HL-60/S4 treated with retinoic acid at 250 ng/mL for 4 days and 3 days (cell line): ENCODE results near the gene ARSB.
"Not testable (repeated sequence)": the region's sequence is repeated elsewhere in the genome, so short reads cannot be mapped to it uniquely, and the experiment has no call there.

Experiments used
- in situ Hi-C: fragments of 300-500 bp; cut with MboI; formaldehyde crosslinking; loops from 2 replicates; pipeline ENCODE4 v1.7.0; 2022; ENCODE audit warnings: low sequenced_read_pairs

Gene ARSB

DNA sequence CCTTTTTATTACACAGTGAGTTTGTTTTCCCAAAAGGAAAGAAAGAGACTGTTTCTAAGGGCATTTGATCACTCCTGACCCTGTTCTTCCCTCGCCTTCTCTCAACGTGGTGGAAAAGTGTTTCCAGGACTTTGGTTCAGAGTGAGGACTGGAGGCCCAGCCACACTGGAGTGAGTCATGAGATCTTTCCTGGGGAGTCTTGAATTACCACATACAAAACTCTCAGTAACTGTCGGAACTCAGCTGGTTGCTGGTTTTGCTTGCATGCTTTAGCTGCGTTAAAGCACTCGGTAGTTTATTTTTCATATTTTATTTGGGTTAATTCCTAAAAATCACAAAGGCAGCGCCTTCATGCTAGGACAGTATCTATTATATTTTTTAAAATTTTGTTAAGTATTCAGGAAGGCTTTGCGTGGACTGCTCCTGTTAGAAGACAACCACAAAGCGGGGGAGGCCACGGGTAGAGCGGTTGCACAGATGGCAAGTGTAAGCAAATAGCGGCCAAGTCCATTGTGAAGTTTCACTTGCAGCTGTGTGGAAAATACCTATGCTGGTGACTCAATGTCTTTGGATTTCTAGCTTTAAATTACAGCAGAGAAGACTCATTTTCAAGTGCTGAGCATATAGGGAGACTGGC is 77.7 kb downstream of the ARSB start:
- in situ Hi-C loops: no loop called here

GRCh38 chr5:78905084-78905938 is 79.8 kb downstream of the ARSB start:
- in situ Hi-C loops: no loop called here

DNA sequence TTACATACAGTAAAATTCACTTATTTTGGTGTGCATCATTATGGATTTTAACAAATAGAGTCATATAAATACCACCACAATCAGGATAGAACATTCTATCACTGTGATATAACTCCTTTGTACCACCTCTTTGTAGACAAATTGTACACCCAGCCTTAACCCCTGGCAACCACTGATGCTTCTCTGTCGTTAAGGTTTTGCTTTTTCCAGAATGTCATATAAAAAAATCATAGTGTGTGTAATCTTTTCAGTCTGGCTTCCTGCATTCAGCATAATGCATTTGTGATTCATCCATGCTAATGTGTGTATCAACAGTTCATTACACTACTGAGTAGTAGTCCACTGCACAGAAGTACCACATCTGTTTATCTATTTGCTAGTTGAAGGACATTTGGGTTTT is 81.2 kb downstream of the ARSB start:
- in situ Hi-C loops: no loop called here

- in situ Hi-C loops: no loop called here
Measured at GRCh38 chr5:78903353-78903752, 81.8 kb downstream of the ARSB start.

DNA sequence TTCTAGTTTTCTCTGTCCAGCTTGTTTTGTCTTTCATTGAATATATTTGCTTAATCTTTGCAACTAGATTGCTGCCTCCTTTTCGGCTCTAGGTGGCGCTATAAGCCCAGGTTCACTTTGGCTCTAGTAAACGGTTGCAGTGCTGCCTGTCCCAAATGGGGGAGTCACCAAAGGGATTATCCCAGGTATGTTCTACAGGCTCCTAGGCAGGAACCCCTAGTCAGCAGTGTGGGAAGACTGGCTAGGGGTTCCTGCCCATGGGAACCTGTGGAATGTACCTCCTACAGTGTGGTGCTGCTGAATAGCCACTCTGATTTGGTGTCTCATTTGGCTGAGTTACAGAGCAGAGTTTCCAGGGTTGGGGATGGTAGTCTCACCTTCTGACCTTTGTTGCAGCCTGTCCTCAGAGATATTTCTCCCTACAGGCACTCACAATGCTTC is 85.2 kb downstream of the ARSB start:
- in situ Hi-C loops: no loop called here

- in situ Hi-C loops: no loop called here
Measured at GRCh38 chr5:78896132-78896531, 89.0 kb downstream of the ARSB start.

GRCh38 chr5:78895616-78896015 is 89.5 kb downstream of the ARSB start:
- in situ Hi-C loops: no loop called here

DNA sequence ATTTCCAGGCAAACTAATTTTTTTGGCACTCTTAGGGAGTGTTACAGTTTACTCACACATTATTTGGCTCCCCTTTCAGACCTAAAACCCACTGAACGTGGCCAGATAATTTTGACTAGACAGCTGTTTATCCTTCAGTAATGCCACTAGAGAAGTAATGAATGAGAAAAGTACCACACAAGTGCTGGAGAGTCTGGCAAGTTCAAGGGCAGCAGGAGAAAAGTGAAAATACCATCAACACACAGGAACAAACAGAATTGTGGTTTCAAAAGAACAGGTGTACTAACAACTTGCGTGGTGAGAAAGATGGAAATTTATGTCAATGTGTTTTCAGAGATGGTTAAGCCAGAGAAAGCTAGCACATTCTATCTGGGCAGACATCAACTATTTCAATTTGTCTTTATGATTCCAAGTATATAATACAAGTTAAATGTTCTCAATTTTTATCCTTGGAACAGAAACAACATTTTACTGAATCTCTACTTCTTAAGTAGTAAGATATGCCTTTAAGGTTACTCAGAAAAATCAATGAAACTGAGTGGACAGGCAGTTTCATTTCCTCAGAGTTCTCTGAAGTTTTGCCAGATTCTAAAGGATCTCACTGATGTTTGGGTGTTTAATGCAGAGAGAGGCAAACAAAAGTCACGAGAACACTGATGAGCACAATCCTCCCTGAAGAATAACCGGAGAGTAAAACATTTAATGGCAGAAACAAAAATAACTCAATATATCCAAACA is 91.0 kb downstream of the ARSB start:
- in situ Hi-C loops: no loop called here

DNA sequence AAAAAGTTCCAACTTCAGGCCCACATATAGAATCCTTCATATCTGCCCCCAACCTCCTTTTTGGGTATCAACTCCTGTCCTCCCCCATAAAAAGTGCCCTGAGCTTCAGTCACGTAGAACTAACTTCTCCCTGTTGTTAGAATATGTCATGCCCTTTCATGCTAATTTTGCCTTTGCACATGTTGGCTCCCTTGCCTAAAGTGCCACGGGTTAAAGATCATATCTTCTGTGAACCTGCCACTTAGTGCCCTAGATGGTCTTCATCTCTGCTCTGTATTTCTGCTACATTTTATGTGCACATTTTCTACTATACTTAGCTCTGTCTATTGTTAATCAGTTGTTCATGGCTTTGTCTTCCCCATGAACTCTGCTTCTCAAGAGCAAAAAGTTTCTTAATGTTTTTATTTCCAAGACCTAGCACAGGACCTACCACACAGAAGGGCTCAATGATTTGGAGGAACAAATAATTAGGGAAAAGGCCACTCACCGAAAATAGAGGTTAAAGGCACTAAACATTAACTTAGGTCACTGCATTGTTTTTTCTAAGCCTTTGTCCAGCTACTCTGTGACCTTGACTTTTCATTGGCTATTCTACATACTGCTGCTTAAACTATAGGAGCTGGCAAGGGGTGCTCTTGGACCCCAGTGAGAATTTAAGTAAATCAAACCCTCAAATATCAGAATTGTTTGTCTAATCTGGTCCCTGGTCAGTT is 94.3 kb downstream of the ARSB start:
- in situ Hi-C loops: no loop called here

GRCh38 chr5:78889369-78890140 is 95.6 kb downstream of the ARSB start:
- in situ Hi-C loops: no loop called here

- in situ Hi-C loops: no loop called here
Measured at GRCh38 chr5:78888580-78889368, 96.3 kb downstream of the ARSB start.

DNA sequence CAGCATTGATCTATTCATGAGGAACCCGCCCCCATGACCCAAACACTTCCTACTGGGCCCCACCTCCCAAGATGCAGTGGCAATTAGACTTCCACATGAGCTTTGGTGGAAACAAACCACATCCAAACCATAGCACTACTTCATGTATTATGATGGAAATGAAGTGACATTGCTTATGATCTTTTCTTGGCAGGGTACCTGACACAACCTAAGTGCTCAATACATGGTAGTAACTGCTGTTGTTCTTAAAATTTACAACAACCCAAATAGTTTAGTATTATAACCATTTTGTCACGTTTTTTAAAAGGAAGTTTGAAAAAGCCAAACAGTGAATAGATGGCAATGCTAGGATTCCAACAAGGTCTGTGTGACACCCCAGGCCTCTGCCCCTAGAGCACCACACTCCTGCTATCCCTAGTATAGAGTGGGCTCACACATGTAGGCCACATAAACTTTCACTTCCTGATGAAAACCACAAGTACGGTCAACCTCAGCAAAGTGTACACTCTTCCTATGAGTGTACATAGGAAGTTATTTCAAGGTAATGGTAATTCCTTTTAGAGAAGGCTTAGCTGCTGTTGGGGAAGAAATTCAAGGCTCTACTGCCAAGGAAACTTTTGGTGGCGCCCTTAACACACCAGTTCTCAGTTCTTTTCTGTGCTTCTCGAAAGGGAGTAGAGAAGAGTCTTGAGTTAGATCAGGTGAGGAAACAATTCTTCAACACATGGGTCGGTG is 97.6 kb downstream of the ARSB start:
- in situ Hi-C loops: no loop called here

DNA sequence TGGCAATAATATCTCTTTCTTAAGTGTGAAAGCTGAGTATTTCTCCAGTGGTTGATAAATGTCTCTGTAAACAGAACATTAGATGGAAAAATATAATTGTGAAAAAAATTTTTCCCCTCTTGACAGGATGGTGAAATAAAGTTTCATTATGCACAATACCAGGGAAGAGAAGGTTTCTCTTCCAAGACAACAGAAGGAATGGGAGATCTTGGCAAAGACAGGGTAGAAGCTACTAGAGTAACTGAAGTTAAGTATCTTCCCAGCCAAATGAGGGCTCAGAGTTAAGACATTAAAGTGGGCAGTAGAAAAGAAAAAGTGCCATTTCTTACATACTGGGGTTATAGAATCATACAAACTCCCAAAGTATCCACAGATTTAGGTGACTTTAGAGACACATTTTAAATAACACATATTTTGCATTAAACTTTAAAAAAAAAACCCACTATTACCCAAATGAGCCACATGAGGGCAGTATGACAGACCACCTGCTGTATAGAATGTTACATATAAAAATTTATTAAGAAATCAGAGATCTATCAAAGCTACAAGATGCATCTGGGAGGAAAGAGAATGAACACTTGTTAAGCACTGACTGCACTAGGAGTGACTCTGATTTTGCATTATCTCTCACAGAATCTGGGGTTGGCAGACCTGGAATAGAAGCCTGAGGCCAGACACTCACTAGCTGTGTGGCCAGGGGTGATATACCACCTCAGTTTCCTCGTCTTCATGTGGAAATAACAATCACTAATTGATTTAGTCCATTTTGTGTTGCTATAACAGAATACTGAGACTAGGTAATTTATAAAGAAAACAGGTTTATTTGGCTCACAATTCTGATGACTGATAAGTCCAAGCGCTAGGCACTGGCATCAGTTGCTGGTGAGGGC is 98.5 kb downstream of the ARSB start:
- in situ Hi-C loops: no loop called here

DNA sequence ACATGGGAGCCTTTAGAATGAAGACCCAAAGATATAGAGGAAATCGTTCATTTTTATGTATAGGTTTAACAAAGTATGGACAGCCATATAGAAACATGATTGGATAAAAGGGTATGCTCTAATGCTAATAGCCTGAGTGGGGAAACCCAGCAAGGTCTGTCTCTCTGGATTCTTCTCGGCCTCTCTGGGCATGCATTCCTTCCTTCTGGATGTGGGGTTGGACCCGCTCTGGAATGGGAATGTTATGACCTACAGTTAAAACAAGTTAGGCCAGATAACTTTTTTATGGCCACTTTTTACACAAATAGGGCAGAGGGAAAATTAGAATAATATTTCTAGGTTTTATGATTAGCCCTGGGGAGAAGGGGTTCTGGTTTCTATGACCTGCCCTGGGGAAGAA is 103.2 kb downstream of the ARSB start:
- in situ Hi-C loops: no loop called here

DNA sequence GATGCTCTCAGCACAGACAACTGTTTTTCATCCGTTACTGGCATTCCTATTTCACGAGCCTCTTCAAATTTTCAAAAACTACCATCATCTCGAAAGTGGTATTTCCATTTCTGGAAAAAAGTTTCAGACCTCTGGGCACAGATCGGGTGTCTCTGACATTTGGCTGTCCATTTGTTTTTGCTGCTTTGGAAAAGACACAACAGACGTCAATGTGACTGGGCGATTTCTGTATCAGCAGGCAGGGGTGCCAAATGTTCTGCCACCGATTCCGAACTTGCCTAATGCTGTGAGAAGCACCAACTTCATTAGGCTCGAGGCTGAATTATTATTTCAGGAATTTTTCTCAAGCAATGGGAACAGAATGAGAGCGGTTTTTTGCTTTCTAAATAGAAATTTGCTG is 105.6 kb downstream of the ARSB start:
- in situ Hi-C loops: no loop called here

DNA sequence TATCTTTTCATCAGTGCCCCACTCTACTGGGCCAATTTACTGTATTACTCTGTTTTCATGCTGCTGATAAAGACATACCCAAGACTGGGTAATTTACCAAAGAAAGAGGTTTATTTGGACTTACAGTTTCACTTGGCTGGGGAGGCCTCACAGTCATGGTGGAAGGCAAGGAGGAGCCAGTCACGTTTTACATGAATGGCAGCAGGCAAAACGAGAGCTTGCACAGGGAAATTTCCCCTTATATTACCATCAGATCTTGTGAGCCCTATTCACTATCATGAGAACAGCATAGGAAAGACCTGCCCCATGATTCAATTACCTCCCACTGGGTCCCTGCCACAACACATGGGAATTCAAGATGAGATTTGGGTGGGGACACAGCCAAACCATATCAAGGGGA is 119.0 kb downstream of the ARSB start:
- in situ Hi-C loops: not testable (repeated sequence)

GRCh38 chr5:78858364-78858763 is 126.7 kb downstream of the ARSB start:
- in situ Hi-C loops: no loop called here

GRCh38 chr5:78855026-78855425 is 130.1 kb downstream of the ARSB start:
- in situ Hi-C loops: no loop called here
